GM18526 (cell line): ENCODE results near the gene ZNF518A.

Experiments
- POLR2A ChIP-seq: IDR thresholded peaks from 3 replicates; pipeline ENCODE4 v1.6.1; 2011; ENCODE audit not compliant: insufficient read length; ENCODE audit errors: extremely low read depth

The ZNF518A gene

DNA sequence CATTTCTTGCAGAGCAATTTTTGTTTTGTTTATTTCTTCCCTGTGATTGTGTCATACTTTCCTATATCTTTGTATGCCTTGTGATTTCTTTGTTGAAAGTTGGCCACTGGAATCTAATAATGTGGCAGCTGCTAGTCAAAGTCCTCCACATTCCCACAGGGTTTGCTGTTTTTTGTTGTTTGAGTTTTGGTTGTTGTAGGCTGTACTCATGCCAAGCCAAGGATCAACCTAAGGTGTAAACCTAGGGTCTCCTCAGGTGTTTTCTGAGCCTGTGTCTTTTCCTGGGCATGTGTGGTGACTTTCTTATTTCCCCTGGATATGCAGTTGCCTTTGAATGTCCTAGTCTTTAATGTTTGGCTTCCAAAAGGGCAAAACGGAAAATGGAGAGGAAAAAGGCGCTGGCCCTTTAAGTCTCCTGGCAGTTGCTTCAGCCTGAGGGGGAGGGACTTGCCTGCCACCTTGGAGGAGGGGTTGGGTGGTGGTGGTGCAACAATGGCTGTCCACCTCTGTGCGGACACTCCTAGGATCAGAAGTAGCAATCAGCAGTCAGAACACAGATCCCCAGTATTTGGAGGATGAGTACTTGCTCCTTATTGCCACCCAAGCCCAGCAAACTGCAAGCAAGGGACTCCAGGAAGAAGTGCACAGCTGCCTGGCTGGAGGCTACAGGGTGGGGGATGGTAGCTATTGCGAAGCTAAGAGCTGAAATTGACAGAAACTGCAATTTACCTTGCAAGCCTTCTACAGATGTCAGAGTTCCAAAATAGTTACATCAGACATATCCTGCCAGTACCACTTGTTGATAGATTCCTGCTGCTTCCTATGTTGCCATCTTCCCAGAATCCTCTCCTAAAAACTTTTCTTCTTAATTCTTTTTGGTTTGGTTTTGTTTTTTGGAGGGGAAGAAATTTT, 5.6 kb upstream of the ZNF518A start:
- no peak for TF ChIP-seq POLR2A

DNA sequence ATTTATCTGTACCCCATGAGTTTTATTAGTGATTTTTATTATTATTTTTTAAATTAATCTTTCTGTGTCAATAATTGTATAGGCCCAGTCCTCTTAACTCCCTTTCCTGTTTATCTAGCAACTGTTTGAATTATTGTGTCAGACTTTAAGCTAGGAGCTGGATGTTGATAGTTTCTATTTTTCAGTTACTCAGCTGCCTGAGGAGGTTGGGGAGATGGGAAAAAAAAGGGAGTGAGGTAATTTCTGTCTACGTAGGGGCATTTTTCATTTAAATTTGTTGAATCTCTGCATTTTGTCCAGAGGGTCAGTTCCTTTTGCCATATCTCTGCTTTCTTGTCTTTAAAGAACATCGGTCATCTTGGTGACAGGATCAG, 5.0 kb upstream of the ZNF518A start:
- TF ChIP-seq POLR2A = no peak

DNA sequence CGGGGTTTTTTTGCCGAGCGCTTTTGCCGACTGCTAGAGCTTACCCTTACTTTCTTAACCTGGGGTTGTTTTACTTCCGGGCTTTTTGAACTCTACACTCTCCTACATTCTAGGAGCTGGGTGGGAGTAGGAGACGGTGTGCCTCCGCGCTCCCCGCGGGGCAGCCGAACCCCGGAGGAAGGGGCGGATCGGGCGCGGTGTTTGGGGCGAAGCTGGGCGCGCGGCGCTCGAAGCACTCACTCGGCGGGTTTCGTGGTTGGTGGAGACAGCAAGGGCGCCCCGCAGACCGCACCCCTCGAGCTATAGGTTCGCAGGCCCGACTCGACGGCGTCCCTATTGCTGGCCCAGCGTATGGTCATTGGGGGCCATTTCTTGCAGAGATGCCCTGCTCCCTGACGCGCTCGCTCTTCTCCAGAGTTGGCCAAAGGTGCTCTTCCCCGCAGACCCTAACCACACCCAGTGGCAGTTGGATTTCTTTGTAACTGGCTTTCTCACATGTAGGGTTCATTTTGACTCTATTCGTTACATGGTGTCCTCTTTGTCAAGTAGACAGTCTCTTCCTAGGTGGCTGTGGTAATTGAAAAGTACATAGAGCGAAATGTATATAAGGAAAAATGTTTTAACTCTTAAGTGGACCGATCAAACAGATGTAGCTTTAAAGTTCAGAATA, 364 bp downstream of the ZNF518A start:
- TF ChIP-seq POLR2A = peak; percentile 74

DNA sequence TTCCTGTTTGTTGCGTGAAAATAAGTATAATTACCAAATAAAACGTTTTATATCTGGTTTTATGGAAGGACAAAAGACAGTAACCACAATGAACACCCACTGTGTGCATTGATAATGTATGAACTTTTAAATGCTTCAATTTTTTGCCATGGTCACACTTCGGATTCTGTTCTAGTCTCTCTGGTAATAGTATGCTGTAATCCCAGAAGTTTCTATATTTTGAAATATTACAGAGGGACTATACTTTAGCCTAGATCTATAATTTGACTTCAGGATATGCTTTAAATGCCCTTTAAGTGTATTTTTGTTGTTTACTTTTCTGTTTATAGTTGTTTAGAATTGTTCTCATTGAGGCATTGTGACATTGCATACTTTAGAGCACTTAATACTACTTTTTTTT, 1.5 kb downstream of the ZNF518A start:
- no peak for TF ChIP-seq POLR2A

DNA sequence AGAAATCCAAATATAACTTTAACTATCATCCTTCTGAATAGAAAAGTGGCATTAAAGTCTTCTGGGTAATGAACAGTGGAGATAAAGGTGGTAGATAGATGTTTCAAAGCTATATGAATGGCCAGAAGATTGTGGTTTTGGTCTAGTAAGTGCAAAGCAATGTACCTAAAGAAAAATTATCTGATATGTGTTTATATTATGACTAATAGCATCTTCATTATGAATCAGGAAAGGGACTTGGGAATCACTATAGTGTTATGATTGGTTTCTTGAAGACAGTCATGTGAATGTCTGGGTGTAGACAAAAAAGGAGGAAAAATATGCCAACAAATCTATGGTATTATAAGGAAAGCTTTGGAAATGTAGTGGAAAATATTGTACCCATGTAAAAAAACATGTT, 3.0 kb downstream of the ZNF518A start:
- TF ChIP-seq POLR2A = no peak

DNA sequence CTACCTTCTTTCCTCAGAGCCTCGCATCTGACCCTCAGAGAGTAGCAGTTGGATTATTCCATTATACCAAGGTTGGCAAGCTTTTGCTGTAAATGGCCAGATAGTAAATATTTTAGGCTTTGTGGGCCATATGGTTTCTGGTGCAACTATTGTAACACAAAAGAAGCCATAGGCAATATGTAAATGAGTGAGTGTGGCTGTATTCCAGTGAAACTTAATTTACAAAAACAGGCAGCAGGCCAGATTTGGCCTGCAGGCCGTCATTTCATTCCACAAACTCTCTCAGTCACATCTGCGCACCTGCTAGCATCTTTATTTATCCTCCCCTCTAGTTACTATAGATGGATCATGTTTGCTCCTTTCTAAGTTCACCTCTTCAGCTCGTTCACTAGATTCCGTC, 6.7 kb downstream of the ZNF518A start:
- no peak for TF ChIP-seq POLR2A

DNA sequence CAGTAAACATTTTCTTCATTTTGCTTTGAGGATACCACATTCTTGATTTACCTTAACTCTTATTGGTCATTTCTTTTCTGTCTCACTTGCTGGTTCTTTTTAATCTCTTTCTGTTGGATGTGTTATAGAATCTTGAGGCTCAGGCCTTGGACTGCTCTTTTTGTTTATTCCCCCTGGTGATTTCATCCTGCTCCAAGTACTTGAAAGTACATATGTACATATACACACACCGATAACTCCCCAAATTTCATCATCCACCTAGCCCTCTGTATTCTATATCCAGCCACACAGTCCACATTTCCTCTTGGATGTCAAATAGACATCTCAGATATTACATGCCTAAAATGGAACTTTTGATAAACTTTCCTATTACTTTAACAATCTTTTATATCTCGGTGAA, 7.5 kb downstream of the ZNF518A start:
- TF ChIP-seq POLR2A = no peak

DNA sequence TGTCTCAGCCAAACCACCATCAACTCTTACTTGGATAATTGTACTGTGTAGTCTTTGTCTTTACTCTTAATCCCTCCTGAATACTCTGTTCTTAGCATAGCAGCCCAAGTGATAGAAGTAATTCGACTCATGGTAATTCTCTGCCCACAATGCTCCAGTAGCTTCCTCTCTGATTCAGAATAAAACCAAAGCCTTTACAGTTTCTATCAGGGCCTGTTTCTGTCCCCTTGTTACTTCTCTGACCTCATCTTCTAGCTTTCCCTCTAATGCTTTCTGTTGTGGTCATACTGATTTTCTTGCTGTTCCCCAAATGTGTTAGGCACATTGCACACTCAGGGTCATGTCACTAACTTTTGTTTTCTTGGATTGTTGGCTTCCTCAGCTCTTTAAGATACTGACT, 8.0 kb downstream of the ZNF518A start:
- no peak for TF ChIP-seq POLR2A

DNA sequence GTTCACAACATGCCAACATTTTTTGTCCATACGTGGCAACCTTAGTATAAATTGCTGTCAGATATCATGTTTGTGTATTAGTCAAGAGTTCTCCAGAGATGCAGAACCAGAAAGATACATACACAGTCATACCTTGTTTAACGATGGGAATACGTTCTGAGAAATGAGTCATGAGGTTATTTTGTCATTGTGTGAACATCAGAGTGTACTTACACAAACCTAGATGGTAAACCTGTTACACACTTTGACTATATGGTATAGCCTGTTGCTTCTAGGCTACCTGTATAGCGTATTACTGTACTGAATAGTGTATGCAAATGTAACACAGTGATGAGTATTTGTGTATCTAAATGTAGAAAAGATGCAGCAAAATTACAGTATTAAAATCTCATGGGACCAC, 22.3 kb downstream of the ZNF518A start:
- no peak for TF ChIP-seq POLR2A

DNA sequence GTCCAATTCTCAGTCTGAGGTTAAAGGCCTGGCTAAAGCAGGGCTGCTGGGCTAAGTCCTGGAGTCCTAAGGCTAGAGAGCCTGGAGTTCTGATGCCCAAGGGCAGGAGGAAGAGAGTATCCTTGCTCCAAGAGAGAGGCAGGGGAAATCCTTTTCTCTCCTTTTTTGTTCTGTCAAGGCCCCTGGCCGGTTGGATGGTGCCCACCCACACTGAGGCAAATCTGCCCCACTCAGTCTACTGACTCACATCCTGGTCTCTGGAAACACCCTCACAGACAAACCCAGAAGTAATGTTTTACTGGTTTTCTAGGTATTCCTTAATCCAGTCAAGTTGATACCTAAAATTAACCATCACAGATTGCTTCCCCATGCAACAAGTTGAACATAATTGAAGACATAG, 23.0 kb downstream of the ZNF518A start:
- TF ChIP-seq POLR2A = no peak

DNA sequence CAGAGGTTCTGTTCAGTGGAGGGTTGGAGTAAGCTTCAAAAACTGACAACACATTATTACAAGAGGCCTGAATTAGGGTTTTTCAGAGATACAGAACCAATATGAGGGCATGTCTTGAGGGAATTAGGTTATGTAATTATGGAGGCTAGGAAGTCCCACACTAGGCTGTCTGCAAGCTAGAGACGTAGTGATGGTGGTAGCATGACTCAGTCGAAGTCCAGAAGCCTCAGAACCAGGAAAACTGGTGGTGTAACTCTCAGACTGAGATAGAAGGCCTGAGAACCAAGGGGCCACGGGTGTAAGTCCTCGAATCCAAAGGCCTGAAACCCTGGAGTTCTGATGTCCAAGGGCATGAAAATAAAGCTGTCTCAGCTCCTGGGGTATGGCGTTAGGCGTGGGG, 35.6 kb downstream of the ZNF518A start:
- TF ChIP-seq POLR2A = no peak

DNA sequence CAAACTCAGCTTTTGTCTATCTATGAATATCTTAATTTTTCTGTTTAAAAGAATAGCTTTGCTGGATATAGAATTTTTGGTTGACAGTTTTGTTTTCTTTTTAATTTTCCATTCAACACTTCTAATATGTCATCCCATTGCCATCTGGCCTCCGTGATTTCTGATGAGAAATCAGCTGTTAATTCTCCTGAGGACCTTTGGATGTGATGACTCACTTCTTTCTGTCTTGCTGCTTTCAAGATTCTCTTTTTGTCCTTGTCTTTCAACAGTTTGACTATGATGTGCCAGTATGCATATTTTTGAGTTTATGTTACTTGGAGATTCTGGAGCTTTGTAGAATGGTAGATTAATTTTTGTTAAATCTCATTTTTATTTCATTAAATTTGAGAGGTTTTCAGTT, 38.4 kb downstream of the ZNF518A start:
- no peak for TF ChIP-seq POLR2A

DNA sequence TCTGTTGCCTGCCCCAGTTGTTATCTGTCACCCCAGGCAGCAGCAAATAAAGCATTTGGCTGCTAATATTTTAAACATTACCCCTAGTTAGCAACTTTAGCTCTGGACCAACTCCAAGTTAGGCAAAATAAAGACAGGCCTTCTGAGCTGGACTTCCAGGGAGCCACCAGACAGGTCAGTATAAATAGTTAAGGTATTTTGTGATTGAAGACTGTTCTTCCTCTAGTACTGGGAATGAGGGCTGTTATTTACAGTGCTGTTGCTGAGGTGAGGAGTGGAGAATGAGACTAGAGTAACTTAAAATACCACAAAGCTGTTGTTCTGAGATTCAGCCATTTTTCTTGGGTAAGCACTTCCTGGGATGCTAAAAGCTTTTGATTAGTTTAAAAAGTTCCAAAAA, 40.1 kb downstream of the ZNF518A start:
- no peak for TF ChIP-seq POLR2A

DNA sequence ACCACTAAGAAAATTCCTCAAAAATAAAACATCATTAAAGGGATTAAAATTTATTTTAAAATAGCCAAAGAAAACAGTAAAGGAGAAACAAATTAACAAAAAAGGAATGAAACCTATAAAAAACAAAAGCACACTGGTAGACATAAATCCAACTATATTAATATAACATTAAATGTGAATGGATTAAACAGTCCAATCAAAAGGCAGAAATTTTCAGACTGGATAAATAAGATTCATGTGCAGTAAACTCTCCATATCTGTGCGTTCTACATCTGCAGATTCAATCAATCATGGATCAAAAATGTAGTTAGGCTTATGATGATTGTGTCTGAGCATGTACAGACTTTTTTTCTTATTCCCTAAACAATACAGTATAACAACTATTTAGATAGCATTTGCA, 42.6 kb downstream of the ZNF518A start:
- no peak for TF ChIP-seq POLR2A

DNA sequence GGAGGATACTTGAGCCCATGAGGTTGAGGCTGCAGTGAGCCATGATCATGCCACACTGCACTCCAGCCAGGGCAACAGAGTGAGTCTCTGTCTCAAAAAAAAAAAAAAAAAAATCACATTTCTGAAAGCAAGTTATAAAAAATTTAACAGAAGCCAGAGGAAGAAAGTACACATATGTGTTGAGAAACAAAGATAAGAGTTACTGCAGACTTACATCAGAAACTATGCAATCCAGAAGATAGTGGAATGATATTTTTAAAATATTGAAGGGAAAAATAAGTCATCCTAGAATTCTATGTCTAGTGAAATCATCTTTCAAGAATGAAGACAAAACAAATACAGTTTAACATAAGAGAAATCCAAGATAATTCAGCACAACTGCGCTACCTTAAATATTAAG, 46.9 kb downstream of the ZNF518A start:
- no peak for TF ChIP-seq POLR2A

DNA sequence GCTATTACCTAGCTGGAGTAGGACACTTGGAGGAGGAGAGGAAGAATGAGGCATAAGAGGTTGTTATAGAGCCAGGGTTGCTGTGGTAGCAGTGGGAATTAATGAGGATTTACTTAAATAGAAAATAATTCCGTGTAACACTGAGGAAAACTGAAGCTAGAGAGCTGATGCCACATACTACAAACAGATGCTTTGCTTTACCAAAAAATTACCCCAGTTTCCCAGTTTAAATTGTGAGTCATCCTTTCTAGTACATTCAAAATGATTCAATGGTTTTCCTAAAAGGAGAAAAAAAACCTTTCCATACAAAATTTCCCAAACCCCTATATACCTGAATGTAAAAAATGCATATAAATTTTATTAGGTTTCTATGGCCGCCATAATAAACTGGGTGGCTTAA, 58.3 kb downstream of the ZNF518A start:
- no peak for TF ChIP-seq POLR2A

DNA sequence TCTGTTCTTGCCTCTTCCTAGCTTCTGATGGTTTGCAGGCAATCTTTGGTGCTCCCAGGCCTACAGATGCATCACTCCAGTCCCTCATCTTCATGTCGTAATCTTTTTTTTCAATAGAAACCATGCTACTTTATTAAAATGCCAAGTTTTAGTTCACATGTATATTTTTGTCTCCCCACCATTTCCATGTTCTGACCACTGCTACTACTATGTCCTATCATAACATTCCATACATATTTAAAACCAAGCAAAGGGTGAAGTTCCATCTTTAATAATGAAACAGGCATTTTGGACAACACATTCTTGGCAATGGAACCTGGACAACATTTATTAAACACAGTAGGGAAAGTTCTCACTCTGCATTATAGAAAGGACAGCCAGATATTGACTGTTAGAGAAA, 58.8 kb downstream of the ZNF518A start:
- no peak for TF ChIP-seq POLR2A

DNA sequence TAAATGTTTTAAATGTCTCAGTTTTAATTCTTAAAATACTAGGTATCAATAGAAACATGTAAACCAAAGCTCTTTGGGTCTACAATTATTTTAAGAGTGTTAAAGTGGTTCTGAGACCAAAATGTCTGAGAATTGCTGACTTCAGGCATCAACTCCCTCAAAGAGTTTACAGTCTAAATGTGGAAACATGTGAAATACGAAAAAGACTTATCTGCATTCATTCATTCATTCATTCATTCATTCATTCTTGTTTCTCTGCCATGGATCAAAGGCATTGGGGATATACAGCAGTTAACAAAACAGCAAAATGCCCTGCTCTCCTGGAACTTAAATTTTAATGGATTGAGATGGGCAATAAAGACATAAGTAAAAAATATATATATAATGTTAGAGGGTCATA, 71.4 kb downstream of the ZNF518A start:
- no peak for TF ChIP-seq POLR2A
